C4-2B (cell line): Measurements from ENCODE around the gene CDKN1A.

Experiments used
- ZFX ChIP-seq: fragments of 450-650 bp; IDR thresholded peaks from 2 replicates; pipeline ENCODE4 v1.6.1; 2017
- TF ChIP-seq, protein P1 (sequence below): fragments of 450-650 bp; conservative IDR thresholded peaks from 2 replicates; pipeline ENCODE4 v1.5.1; 2017; ENCODE audit warnings: mild to moderate bottlenecking

DNA sequence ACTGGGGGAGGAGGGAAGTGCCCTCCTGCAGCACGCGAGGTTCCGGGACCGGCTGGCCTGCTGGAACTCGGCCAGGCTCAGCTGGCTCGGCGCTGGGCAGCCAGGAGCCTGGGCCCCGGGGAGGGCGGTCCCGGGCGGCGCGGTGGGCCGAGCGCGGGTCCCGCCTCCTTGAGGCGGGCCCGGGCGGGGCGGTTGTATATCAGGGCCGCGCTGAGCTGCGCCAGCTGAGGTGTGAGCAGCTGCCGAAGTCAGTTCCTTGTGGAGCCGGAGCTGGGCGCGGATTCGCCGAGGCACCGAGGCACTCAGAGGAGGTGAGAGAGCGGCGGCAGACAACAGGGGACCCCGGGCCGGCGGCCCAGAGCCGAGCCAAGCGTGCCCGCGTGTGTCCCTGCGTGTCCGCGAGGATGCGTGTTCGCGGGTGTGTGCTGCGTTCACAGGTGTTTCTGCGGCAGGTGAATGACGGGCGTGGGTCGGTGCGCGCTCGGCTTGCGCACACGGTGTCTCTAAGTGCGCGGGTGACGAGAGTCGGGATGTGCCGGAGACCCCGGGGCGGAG is at the start of gene CDKN1A:
- TF ChIP-seq, protein P1, sequence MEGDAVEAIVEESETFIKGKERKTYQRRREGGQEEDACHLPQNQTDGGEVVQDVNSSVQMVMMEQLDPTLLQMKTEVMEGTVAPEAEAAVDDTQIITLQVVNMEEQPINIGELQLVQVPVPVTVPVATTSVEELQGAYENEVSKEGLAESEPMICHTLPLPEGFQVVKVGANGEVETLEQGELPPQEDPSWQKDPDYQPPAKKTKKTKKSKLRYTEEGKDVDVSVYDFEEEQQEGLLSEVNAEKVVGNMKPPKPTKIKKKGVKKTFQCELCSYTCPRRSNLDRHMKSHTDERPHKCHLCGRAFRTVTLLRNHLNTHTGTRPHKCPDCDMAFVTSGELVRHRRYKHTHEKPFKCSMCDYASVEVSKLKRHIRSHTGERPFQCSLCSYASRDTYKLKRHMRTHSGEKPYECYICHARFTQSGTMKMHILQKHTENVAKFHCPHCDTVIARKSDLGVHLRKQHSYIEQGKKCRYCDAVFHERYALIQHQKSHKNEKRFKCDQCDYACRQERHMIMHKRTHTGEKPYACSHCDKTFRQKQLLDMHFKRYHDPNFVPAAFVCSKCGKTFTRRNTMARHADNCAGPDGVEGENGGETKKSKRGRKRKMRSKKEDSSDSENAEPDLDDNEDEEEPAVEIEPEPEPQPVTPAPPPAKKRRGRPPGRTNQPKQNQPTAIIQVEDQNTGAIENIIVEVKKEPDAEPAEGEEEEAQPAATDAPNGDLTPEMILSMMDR = no peak
- no peak for TF ChIP-seq ZFX
